ENCODE data around the gene RAB2B. TPM values are rescaled to one million over a fixed set of nuclear protein-coding genes. Genes with fewer than 3 reads are reported as not detected.

Gene RAB2B
- 10 to 100 TPM in 2 of 3 donors, 1 to 10 TPM in 1; 7.7 to 20.0 (median 18.5) TPM for polyA plus RNA-seq

- peak; percentile 97 to 98 (median 97) for DNase-seq
- H3K4me3 Mint-ChIP-seq, result peak within 1 kb of the TSS; percentile 93 to 100 (median 100)
- H3K27ac Mint-ChIP-seq, result peak within 1 kb of the TSS; percentile 98 to 100 (median 100)
- peaks cover 0 to 9% (median 5%) of the 10 kb centered on the region in 3 donors for H3K27me3 Mint-ChIP-seq (ENCODE audit: low read depth in 3 of 3)
- peaks cover 35 to 77% of the 10 kb centered on the region in 2 donors for H3K4me1 Mint-ChIP-seq
- H3K9me3 Mint-ChIP-seq, result no peaks in the 10 kb centered on the region
- H3K36me3 Mint-ChIP-seq, result peaks cover 3 to 10% (median 8%) of the 10 kb centered on the region in 3 donors
Observed at GRCh38 chr14:21476925-21477681, at the start of gene RAB2B, which contains the start of gene TOX4. Gene RAB2B, minus strand, starts transcription at chr14:21476959. Its CDS starts 87 bp downstream, at chr14:21476872. Gene TOX4, plus strand, starts transcription at chr14:21477195. Its CDS starts 84 bp downstream, at chr14:21477279.

GRCh38 chr14:21525962-21526671 lies 49.4 kb upstream of the RAB2B start, which contains the start of gene SALL2:
Gene SALL2, minus strand, starts transcription at chr14:21526346. Its CDS starts 219 bp downstream, at chr14:21526127.
- peak within 1 kb of the TSS in 4 of 6 donors; percentile 19 to 81 (median 62) for H3K27ac Mint-ChIP-seq

GRCh38 chr14:21525571-21525961 lies 48.8 kb upstream of the RAB2B start:
- Mint-ChIP-seq H3K27ac (peak overlapping the region in 3 of 6 donors; percentile 43 to 64 (median 59)), H3K4me1 (peaks cover 11 to 15% of the 10 kb centered on the region in 2 donors), H3K9me3 (no peaks in the 10 kb centered on the region), H3K36me3 (peaks cover 0 to 3% (median 0%) of the 10 kb centered on the region in 3 donors), H3K4me3 (peak overlapping the region; percentile 79 to 91 (median 83)), H3K27me3 (ENCODE audit: low read depth in 3 of 3) (peaks cover 0 to 7% (median 1%) of the 10 kb centered on the region in 3 donors)
- no peak for DNase-seq

More at GRCh38 chr14:21525962-21526671, 49.4 kb upstream of the RAB2B start, which contains the start of gene SALL2:
- DNase-seq, result peak; percentile 30 to 44 (median 43)
- Mint-ChIP-seq H3K27me3 (ENCODE audit: low read depth in 3 of 3) (peaks cover 0 to 8% (median 1%) of the 10 kb centered on the region in 3 donors), H3K4me1 (peaks cover 11 to 15% of the 10 kb centered on the region in 2 donors), H3K36me3 (peaks cover 0 to 3% (median 0%) of the 10 kb centered on the region in 3 donors), H3K4me3 (peak within 1 kb of the TSS; percentile 79 to 91 (median 83)), H3K9me3 (no peaks in the 10 kb centered on the region)

- peak overlapping the region in 2 of 6 donors; percentile 8 to 59 for H3K27ac Mint-ChIP-seq
- peaks cover 11 to 15% of the 10 kb centered on the region in 2 donors for H3K4me1 Mint-ChIP-seq
- H3K27me3 Mint-ChIP-seq (ENCODE audit: low read depth in 3 of 3), result peaks cover 0 to 6% (median 1%) of the 10 kb centered on the region in 3 donors
- no peaks in the 10 kb centered on the region for H3K9me3 Mint-ChIP-seq
- no peak for DNase-seq
- H3K4me3 Mint-ChIP-seq, result peak overlapping the region; percentile 79 to 91 (median 83)
- H3K36me3 Mint-ChIP-seq, result peaks cover 0 to 3% (median 0%) of the 10 kb centered on the region in 3 donors
Observed at GRCh38 chr14:21524575-21525490, 48.1 kb upstream of the RAB2B start.

GRCh38 chr14:21523203-21523602 lies 46.4 kb upstream of the RAB2B start:
- H3K27me3 Mint-ChIP-seq (ENCODE audit: low read depth in 3 of 3), result peaks cover 0 to 4% (median 4%) of the 10 kb centered on the region in 3 donors
- no peaks in the 10 kb centered on the region for H3K9me3 Mint-ChIP-seq
- H3K4me3 Mint-ChIP-seq, result no peak overlapping the region
- peaks cover 0 to 3% (median 0%) of the 10 kb centered on the region in 3 donors for H3K36me3 Mint-ChIP-seq
- H3K4me1 Mint-ChIP-seq, result peaks cover 11 to 15% of the 10 kb centered on the region in 2 donors
- DNase-seq, result no peak
- no peak overlapping the region for H3K27ac Mint-ChIP-seq

GRCh38 chr14:21521501-21521900 lies 44.7 kb upstream of the RAB2B start:
- H3K9me3 Mint-ChIP-seq, result no peaks in the 10 kb centered on the region
- no peak overlapping the region for H3K27ac Mint-ChIP-seq
- peaks cover 0 to 4% (median 4%) of the 10 kb centered on the region in 3 donors for H3K27me3 Mint-ChIP-seq (ENCODE audit: low read depth in 3 of 3)
- peaks cover 0 to 3% (median 0%) of the 10 kb centered on the region in 3 donors for H3K36me3 Mint-ChIP-seq
- H3K4me1 Mint-ChIP-seq, result peaks cover under 1 to 6% of the 10 kb centered on the region in 2 donors
- no peak for DNase-seq
- H3K4me3 Mint-ChIP-seq, result no peak overlapping the region

GRCh38 chr14:21520767-21521166 lies 44.0 kb upstream of the RAB2B start:
- DNase-seq, result no peak
- no peaks in the 10 kb centered on the region for H3K9me3 Mint-ChIP-seq
- H3K4me1 Mint-ChIP-seq, result peaks cover 0 to 2% of the 10 kb centered on the region in 2 donors
- peaks cover 0 to 4% (median 2%) of the 10 kb centered on the region in 3 donors for H3K27me3 Mint-ChIP-seq (ENCODE audit: low read depth in 3 of 3)
- H3K27ac Mint-ChIP-seq, result no peak overlapping the region
- H3K4me3 Mint-ChIP-seq, result no peak overlapping the region
- H3K36me3 Mint-ChIP-seq, result peaks cover 0 to 3% (median 0%) of the 10 kb centered on the region in 3 donors

- H3K4me3 Mint-ChIP-seq, result no peak overlapping the region
- H3K4me1 Mint-ChIP-seq, result no peaks in the 10 kb centered on the region
- H3K9me3 Mint-ChIP-seq, result no peaks in the 10 kb centered on the region
- peak overlapping the region in 1 of 6 donors; percentile 1 for H3K27ac Mint-ChIP-seq
- H3K27me3 Mint-ChIP-seq (ENCODE audit: low read depth in 3 of 3), result peaks cover 0 to 2% (median 2%) of the 10 kb centered on the region in 3 donors
- H3K36me3 Mint-ChIP-seq, result peaks cover 0 to 3% (median 0%) of the 10 kb centered on the region in 3 donors
- no peak for DNase-seq
Observed at GRCh38 chr14:21518725-21519124, 42.0 kb upstream of the RAB2B start.

- Mint-ChIP-seq H3K4me3 (no peak overlapping the region), H3K27ac (no peak overlapping the region), H3K36me3 (no peaks in the 10 kb centered on the region), H3K4me1 (peaks cover 25 to 30% of the 10 kb centered on the region in 2 donors), H3K9me3 (peaks cover 0 to 2% (median 0%) of the 10 kb centered on the region in 6 donors), H3K27me3 (ENCODE audit: low read depth in 3 of 3) (peaks cover 0 to 5% (median 2%) of the 10 kb centered on the region in 3 donors)
- no peak for DNase-seq
Observed at GRCh38 chr14:21514341-21514740, 37.6 kb upstream of the RAB2B start.

- peak; percentile 90 to 91 (median 90) for DNase-seq
- Mint-ChIP-seq H3K9me3 (peaks cover 0 to 2% (median 0%) of the 10 kb centered on the region in 6 donors), H3K4me1 (peaks cover 38 to 51% of the 10 kb centered on the region in 2 donors), H3K27me3 (ENCODE audit: low read depth in 3 of 3) (peaks cover 0 to 4% (median 2%) of the 10 kb centered on the region in 3 donors), H3K36me3 (peaks cover 0 to 3% (median 0%) of the 10 kb centered on the region in 3 donors), H3K4me3 (peak within 1 kb of the TSS; percentile 99 to 100 (median 99)), H3K27ac (peak within 1 kb of the TSS; percentile 97 to 99 (median 98))
Observed at GRCh38 chr14:21510735-21511657, 34.2 kb upstream of the RAB2B start, which contains the start of gene METTL3. Gene METTL3, minus strand, starts transcription at chr14:21511340. Its CDS starts 117 bp downstream, at chr14:21511223.

- H3K27me3 Mint-ChIP-seq (ENCODE audit: low read depth in 3 of 3), result peaks cover 0 to 4% (median 2%) of the 10 kb centered on the region in 3 donors
Observed at GRCh38 chr14:21509432-21510143, 32.8 kb upstream of the RAB2B start.

More at GRCh38 chr14:21509432-21510143, 32.8 kb upstream of the RAB2B start:
- peak overlapping the region; percentile 99 to 100 (median 99) for H3K4me3 Mint-ChIP-seq
- peaks cover 46 to 64% of the 10 kb centered on the region in 2 donors for H3K4me1 Mint-ChIP-seq
- H3K9me3 Mint-ChIP-seq, result peaks cover 0 to 2% (median 0%) of the 10 kb centered on the region in 6 donors
- no peak for DNase-seq
- peaks cover 0 to 3% (median 0%) of the 10 kb centered on the region in 3 donors for H3K36me3 Mint-ChIP-seq
- H3K27ac Mint-ChIP-seq, result peak overlapping the region; percentile 3 to 98 (median 98)

All from immature natural killer cell (primary cell).